Astrocyte (in vitro differentiated cells and primary cell): Measurements from ENCODE around the gene ZNF592.

Source experiments
- EZH2 ChIP-seq: IDR thresholded peaks from 2 replicates; pipeline ENCODE4 v1.6.1; 2012; ENCODE audit warnings: mild to moderate bottlenecking, low read length, inconsistent platforms; ENCODE audit not compliant: insufficient read depth
- TF ChIP-seq, protein P1 (sequence below): IDR thresholded peaks from 2 replicates; pipeline ENCODE4 v1.5.1; 2011; ENCODE audit warnings: low read depth, mild to moderate bottlenecking, inconsistent platforms, low read length, moderate library complexity; ENCODE audit not compliant: insufficient read depth

GRCh38 chr15:84846269-84846668, 97.9 kb downstream of the ZNF592 start:
- TF ChIP-seq EZH2 = no peak
- TF ChIP-seq, protein P1, sequence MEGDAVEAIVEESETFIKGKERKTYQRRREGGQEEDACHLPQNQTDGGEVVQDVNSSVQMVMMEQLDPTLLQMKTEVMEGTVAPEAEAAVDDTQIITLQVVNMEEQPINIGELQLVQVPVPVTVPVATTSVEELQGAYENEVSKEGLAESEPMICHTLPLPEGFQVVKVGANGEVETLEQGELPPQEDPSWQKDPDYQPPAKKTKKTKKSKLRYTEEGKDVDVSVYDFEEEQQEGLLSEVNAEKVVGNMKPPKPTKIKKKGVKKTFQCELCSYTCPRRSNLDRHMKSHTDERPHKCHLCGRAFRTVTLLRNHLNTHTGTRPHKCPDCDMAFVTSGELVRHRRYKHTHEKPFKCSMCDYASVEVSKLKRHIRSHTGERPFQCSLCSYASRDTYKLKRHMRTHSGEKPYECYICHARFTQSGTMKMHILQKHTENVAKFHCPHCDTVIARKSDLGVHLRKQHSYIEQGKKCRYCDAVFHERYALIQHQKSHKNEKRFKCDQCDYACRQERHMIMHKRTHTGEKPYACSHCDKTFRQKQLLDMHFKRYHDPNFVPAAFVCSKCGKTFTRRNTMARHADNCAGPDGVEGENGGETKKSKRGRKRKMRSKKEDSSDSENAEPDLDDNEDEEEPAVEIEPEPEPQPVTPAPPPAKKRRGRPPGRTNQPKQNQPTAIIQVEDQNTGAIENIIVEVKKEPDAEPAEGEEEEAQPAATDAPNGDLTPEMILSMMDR = no peak
